Testis (tissue), 3 donors: ENCODE measurements around the gene ZNF488. TPM values are rescaled to one million over a fixed set of nuclear protein-coding genes. Genes with fewer than 3 reads are reported as not detected.

Experiments used
- DNase-seq: peaks from one replicate; pipeline ENCODE4 v3.0.0-alpha.2; 2019
- H3K27ac ChIP-seq, 2 donors: fragments of 200-600 bp; sonication (generic); one replicate each; pipeline ENCODE4 v1.5.1; 2019
- H3K27me3 ChIP-seq: fragments of 200-600 bp; sonication (generic); one replicate; pipeline ENCODE4 v1.5.1; 2019
- H3K36me3 ChIP-seq: fragments of 200-600 bp; sonication (generic); one replicate; pipeline ENCODE4 v1.5.1; 2017; ENCODE audit warnings: low read depth; ENCODE audit errors: missing control alignments
- H3K4me1 ChIP-seq: fragments of 200-600 bp; sonication (generic); one replicate; pipeline ENCODE4 v1.5.1; 2019
- H3K4me3 ChIP-seq, 2 donors: fragments of 200-600 bp; sonication (generic); one replicate each; pipeline ENCODE4 v1.5.1; 2017 to 2019
- H3K9me3 ChIP-seq: fragments of 200-600 bp; sonication (generic); one replicate; pipeline ENCODE4 v1.5.1; 2017
- POLR2A ChIP-seq: fragments of 450-650 bp; IDR thresholded peaks from one replicate; pipeline ENCODE4 v1.6.1; 2017; ENCODE audit warnings: antibody characterized with exemption, mild to moderate bottlenecking, moderate library complexity
- WGBS, 2 donors: methylation state at CpG; one replicate each; pipeline ENCODE4 v1.1.5; 2018; 5-methylcytosine and 5-hydroxymethylcytosine counted together
- intact Hi-C: fragments of 100-400 bp; cut with DNase I; formaldehyde crosslinking; loops from one replicate; pipeline ENCODE4 v1.15.1; 2023; ENCODE audit warnings: low total_unique reads
- polyA plus RNA-seq: library from polyadenylated mRNA; stranded (reverse); fragments of 350-450 nt; fragmentation: Illumina TruSeq; extraction: RNeasy Lipid Tissue Mini Kit (QIAGEN cat#74804); gene quantifications from one replicate; pipeline ENCODE4 v1.2.3, GENCODE V29; 2014; ENCODE audit warnings: low read depth, low replicate concordance; ENCODE audit not compliant: insufficient read depth
- total RNA-seq, 2 donors: library from RNA; depleted of rRNA; stranded (reverse); fragments of >200 nt; gene quantifications; one replicate each; pipeline ENCODE4 v1.2.3, GENCODE V29; 2016
- TF ChIP-seq, protein P1 (sequence below), 3 experiments: fragments of 450-650 bp in 2 of 3; fragments of 200-600 bp in 1 of 3; sonication (generic) in 1 of 3; IDR thresholded peaks; one replicate each; pipeline ENCODE4 v1.5.1; 2016 to 2019; ENCODE audit warnings: antibody characterized with exemption in 3 of 3, mild to moderate bottlenecking in 2 of 3, moderate library complexity in 1 of 3

ZNF488 gene
- total and polyA plus RNA-seq, 3 donors from 2014 or later: 2.0 to 3.2 (median 2.7) TPM

DNA sequence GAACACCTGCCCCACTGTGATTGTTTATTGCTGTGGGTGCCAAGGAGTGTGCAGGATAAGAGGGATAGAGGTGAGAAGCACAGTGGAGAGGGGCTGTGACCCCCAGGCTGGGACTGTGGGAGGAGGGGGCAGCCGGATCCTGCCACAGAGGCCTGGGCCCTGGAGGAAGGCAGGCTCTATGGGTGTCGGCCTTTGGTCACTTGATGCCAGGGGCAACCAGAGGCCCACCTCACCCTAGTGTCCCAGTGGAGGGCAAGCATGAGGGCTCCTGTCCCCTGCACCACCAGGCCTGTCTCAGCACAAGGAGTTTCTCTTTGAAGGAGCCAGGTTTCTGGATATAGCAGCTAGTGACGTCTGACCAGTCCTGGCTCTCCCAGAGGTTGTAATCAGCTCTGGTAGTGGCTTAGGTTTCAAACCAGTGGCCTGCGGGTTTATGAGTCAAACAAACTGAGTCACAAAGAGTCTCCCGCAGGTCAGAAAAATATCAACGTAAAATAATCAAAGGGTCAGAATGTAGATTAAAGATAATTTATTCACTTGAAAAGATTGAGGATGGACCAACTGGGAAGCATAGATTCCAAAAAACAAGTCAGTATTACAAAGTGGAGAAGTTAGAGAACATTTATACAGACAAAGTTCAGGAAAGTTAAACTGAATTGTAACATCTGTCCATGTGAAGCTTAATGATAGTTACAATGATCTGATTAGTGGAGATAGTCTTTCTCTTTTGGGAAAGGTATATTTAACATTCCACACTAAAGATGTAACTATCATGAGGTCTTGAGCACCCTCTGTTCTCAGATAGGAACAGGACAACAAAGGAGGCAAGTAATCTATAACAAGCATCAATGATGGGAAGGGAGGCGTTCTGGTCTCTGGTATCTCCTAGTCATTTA lies 37.2 kb upstream of the ZNF488 start:
- H3K4me3 ChIP-seq: no peak overlapping the region
- no peaks in the 10 kb centered on the region for H3K36me3 ChIP-seq
- no peaks in the 10 kb centered on the region for H3K9me3 ChIP-seq
- H3K27me3 ChIP-seq: no peaks in the 10 kb centered on the region
- intact Hi-C loops: no loop called here
- DNase-seq: no peak
- WGBS, 2 donors: 82 to 83% methylated on average over 6 to 7 of the region's 7 CpGs
- H3K4me1 ChIP-seq: no peaks in the 10 kb centered on the region
- no peak overlapping the region for H3K27ac ChIP-seq
- TF ChIP-seq POLR2A: no peak
- TF ChIP-seq, protein P1, sequence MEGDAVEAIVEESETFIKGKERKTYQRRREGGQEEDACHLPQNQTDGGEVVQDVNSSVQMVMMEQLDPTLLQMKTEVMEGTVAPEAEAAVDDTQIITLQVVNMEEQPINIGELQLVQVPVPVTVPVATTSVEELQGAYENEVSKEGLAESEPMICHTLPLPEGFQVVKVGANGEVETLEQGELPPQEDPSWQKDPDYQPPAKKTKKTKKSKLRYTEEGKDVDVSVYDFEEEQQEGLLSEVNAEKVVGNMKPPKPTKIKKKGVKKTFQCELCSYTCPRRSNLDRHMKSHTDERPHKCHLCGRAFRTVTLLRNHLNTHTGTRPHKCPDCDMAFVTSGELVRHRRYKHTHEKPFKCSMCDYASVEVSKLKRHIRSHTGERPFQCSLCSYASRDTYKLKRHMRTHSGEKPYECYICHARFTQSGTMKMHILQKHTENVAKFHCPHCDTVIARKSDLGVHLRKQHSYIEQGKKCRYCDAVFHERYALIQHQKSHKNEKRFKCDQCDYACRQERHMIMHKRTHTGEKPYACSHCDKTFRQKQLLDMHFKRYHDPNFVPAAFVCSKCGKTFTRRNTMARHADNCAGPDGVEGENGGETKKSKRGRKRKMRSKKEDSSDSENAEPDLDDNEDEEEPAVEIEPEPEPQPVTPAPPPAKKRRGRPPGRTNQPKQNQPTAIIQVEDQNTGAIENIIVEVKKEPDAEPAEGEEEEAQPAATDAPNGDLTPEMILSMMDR (IDR thresholded peaks at IDR 0.05): no peak

DNA sequence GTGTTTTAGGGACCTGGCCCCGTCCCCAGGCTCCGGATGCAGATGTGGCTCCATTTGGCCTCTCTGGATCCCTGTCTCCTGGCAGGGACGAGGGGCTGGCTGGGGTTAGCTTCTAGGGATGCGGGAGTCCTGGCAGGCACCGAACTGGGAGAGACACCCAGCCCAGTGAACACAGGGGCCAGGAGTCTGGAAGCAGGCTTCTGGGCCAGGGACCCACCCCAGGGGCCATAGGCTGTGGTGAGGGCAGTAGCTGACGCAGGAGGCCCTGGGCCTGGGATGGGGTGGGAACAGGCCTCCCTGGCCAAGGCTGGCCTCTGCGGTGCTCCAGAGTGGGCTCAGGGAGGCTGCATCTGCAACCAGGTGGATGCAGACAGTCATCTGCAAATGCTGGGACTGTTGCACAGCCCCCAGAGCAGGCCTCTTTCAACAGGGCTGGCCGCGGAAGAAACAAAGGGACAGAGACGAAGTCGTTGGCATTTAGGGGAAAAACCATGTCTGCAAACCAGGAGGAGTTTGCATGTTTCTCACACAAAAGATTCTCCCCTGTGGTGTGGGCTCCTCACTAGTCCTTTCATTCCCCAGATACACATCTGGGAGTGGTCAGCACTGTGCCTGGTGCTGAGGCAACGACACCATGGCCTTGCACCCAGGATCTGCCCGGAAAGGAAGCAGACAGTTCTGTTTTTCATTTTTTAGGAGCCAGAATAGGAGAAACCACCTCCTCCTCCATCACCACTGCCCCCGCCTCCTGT lies 36.4 kb upstream of the ZNF488 start:
- no peaks in the 10 kb centered on the region for H3K27me3 ChIP-seq
- intact Hi-C loops: no loop called here
- no peak overlapping the region for H3K27ac ChIP-seq
- DNase-seq: no peak
- no peaks in the 10 kb centered on the region for H3K4me1 ChIP-seq
- no peaks in the 10 kb centered on the region for H3K36me3 ChIP-seq
- H3K9me3 ChIP-seq: no peaks in the 10 kb centered on the region
- 70 to 79% methylated on average over 11 to 14 of the region's 14 CpGs for WGBS, 2 donors
- H3K4me3 ChIP-seq: no peak overlapping the region
- no peak for TF ChIP-seq POLR2A
- TF ChIP-seq, protein P1 (IDR thresholded peaks at IDR 0.05): no peak

DNA sequence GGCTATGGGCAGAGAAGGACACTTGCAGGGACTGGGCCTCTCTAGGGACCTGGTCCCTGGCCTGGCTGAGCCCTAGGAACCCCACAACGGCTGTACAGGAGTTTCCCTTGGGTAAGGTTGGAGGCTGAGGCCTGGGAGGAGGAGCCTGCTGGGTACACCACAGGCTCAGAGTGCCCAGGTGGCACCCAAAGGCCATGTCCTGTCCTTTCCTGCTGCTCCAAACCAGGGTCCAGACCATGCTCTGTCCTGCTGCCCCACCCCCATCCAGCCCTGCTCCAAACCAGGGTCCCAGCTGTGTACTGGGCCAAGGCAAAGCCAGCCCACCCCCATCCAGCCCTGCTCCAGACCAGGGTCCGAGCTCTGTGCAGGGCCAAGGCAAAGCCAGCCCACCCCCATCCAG lies 35.3 kb upstream of the ZNF488 start:
- no peak overlapping the region for H3K4me3 ChIP-seq
- 91% methylated on average over 2 of the region's 2 CpGs; no CpG with 5 or more reads in 1 of the 2 donors for WGBS, 2 donors
- DNase-seq: no peak
- TF ChIP-seq, protein P1 (IDR thresholded peaks at IDR 0.05): no peak
- TF ChIP-seq POLR2A: no peak
- intact Hi-C loops: no loop called here
- H3K36me3 ChIP-seq: no peaks in the 10 kb centered on the region
- H3K27me3 ChIP-seq: no peaks in the 10 kb centered on the region
- no peaks in the 10 kb centered on the region for H3K9me3 ChIP-seq
- no peaks in the 10 kb centered on the region for H3K4me1 ChIP-seq
- H3K27ac ChIP-seq: no peak overlapping the region

DNA sequence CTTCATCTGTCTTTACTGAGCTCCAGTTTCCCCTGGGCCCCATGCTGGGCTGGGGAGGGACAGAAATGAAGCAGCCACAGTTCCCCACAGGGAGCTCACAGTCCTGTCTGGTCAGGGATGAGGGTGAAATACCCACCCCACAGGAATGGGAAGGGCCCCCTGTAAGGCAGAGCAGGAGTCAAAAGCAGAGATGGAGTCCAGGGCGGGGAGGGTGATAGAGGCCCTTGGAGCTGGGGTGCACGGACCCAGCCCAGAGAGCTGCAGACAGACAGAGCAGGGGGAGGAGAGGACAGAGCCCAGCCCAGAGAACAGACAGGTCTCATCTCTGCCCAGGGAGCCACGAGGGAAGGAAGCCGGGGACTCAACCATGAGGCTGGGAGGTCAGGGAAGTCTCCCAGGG lies 34.9 kb upstream of the ZNF488 start:
- H3K36me3 ChIP-seq: no peaks in the 10 kb centered on the region
- H3K27ac ChIP-seq: no peak overlapping the region
- no peak overlapping the region for H3K4me3 ChIP-seq
- H3K9me3 ChIP-seq: no peaks in the 10 kb centered on the region
- intact Hi-C loops: no loop called here
- no peak for TF ChIP-seq POLR2A
- TF ChIP-seq, protein P1 (IDR thresholded peaks at IDR 0.05): no peak
- H3K27me3 ChIP-seq: no peaks in the 10 kb centered on the region
- 90 to 91% methylated on average over 4 of the region's 4 CpGs for WGBS, 2 donors
- no peak for DNase-seq
- H3K4me1 ChIP-seq: no peaks in the 10 kb centered on the region
